H9 (cell line): ENCODE data around the gene TSPAN13. TPM values are rescaled to one million over a fixed set of nuclear protein-coding genes. Genes with fewer than 3 reads are reported as not detected.

Experiments used
- DNase-seq: peaks from one replicate; pipeline ENCODE4 v3.0.0-alpha.2; 2017
- H2AFZ ChIP-seq: one replicate; pipeline ENCODE4 v1.6.1; 2013; ENCODE audit warnings: mild to moderate bottlenecking, low read length, control low read depth, moderate library complexity
- H2AK5ac ChIP-seq: 2 replicates; pipeline ENCODE4 v1.6.1; 2013; ENCODE audit warnings: low read length, control low read depth, mixed read lengths; ENCODE audit not compliant: insufficient read length
- H2BK120ac ChIP-seq: one replicate; pipeline ENCODE4 v1.6.1; 2013; ENCODE audit warnings: low read depth, mild to moderate bottlenecking, low read length, control low read depth, inconsistent platforms; ENCODE audit not compliant: poor library complexity, severe bottlenecking
- H2BK12ac ChIP-seq: 2 replicates; pipeline ENCODE4 v1.6.1; 2013; ENCODE audit warnings: low read length, control low read depth, mixed read lengths, low read depth; ENCODE audit not compliant: insufficient read length
- H2BK15ac ChIP-seq: 2 replicates; pipeline ENCODE4 v1.6.1; 2013; ENCODE audit warnings: low read depth, low read length, control low read depth
- H2BK20ac ChIP-seq: one replicate; pipeline ENCODE4 v1.6.1; 2013; ENCODE audit warnings: low read depth, mild to moderate bottlenecking, low read length, control low read depth, inconsistent platforms; ENCODE audit not compliant: poor library complexity, severe bottlenecking
- H2BK5ac ChIP-seq: 2 replicates; pipeline ENCODE4 v1.6.1; 2013; ENCODE audit warnings: low read length, control low read depth, mixed read lengths; ENCODE audit not compliant: insufficient read length
- H3K14ac ChIP-seq: 2 replicates; pipeline ENCODE4 v1.6.1; 2013; ENCODE audit warnings: low read length, control low read depth; ENCODE audit not compliant: insufficient read depth
- H3K18ac ChIP-seq: 2 replicates; pipeline ENCODE4 v1.6.1; 2013; ENCODE audit warnings: low read depth, mild to moderate bottlenecking, mixed read lengths, low read length, control low read depth; ENCODE audit not compliant: insufficient read length
- H3K23ac ChIP-seq: 2 replicates; pipeline ENCODE4 v1.6.1; 2013; ENCODE audit warnings: low read length, control low read depth, mixed read lengths, low read depth; ENCODE audit not compliant: insufficient read length
- H3K23me2 ChIP-seq: 2 replicates; pipeline ENCODE4 v1.6.1; 2013; ENCODE audit warnings: low read depth, mild to moderate bottlenecking, mixed read lengths, low read length, control low read depth; ENCODE audit not compliant: insufficient read length, poor library complexity, severe bottlenecking
- H3K27ac ChIP-seq: 2 replicates; pipeline ENCODE4 v1.5.1; 2013; ENCODE audit warnings: low read length, control low read depth, mixed read lengths, low read depth; ENCODE audit not compliant: insufficient read length
- H3K27me3 ChIP-seq: 2 replicates; pipeline ENCODE4 v1.6.1; 2013; ENCODE audit warnings: low read length, control low read depth, inconsistent platforms; ENCODE audit not compliant: insufficient read depth
- H3K4ac ChIP-seq: 2 replicates; pipeline ENCODE4 v1.6.1; 2013; ENCODE audit warnings: low read depth, mild to moderate bottlenecking, control low read depth, inconsistent platforms, low read length, moderate library complexity
- H3K4me1 ChIP-seq: 2 replicates; pipeline ENCODE4 v1.6.1; 2013; ENCODE audit warnings: low read length, control low read depth, inconsistent platforms; ENCODE audit not compliant: insufficient read depth
- H3K4me2 ChIP-seq: 2 replicates; pipeline ENCODE4 v1.6.1; 2013; ENCODE audit warnings: low read length, control low read depth, mixed read lengths; ENCODE audit not compliant: insufficient read length, insufficient read depth
- H3K56ac ChIP-seq: 2 replicates; pipeline ENCODE4 v1.6.1; 2013; ENCODE audit warnings: low read depth, mild to moderate bottlenecking, mixed read lengths, low read length, control low read depth; ENCODE audit not compliant: insufficient read length
- H3K79me1 ChIP-seq: 2 replicates; pipeline ENCODE4 v1.6.1; 2013; ENCODE audit warnings: low read depth, mild to moderate bottlenecking, moderate library complexity, low read length, control low read depth, inconsistent platforms; ENCODE audit not compliant: insufficient read depth, poor library complexity, severe bottlenecking
- H3K79me2 ChIP-seq: 2 replicates; pipeline ENCODE4 v1.6.1; 2013; ENCODE audit warnings: low read length, control low read depth, inconsistent platforms; ENCODE audit not compliant: insufficient read depth
- H3K9ac ChIP-seq: 2 replicates; pipeline ENCODE4 v1.6.1; 2013; ENCODE audit warnings: low read length, control low read depth, mixed read lengths; ENCODE audit not compliant: insufficient read length; ENCODE audit errors: extremely low read depth
- H3K9me3 ChIP-seq: one replicate; pipeline ENCODE4 v1.6.1; 2013; ENCODE audit warnings: low read depth, low read length, inconsistent platforms; ENCODE audit not compliant: control insufficient read depth
- H3T11ph ChIP-seq: one replicate; pipeline ENCODE4 v1.6.1; 2013; ENCODE audit warnings: mild to moderate bottlenecking, low read length, control low read depth, inconsistent platforms
- H4K20me1 ChIP-seq: one replicate; pipeline ENCODE4 v1.6.1; 2013; ENCODE audit not compliant: control insufficient read depth, insufficient read length, insufficient read depth
- H4K5ac ChIP-seq: 2 replicates; pipeline ENCODE4 v1.6.1; 2013; ENCODE audit warnings: low read depth, mild to moderate bottlenecking, mixed read lengths, low read length, control low read depth; ENCODE audit not compliant: insufficient read length
- H4K8ac ChIP-seq: replicated peaks from 2 replicates; pipeline ENCODE4 v1.6.1; 2013; ENCODE audit warnings: low read length, control low read depth, mixed read lengths, low read depth; ENCODE audit not compliant: insufficient read length
- H4K91ac ChIP-seq: 2 replicates; pipeline ENCODE4 v1.6.1; 2013; ENCODE audit warnings: low read depth, mild to moderate bottlenecking, moderate library complexity, mixed read lengths, low read length, control low read depth; ENCODE audit not compliant: insufficient read length
- H3K27ac Mint-ChIP-seq, 3 experiments: 2 replicates in 2 of 3; 3 replicates in 1 of 3; pipeline ENCODE4 v1.8.0; 2020 to 2021; ENCODE audit warnings: mixed read lengths in 3 of 3, mild to moderate bottlenecking in 1 of 3, moderate library complexity in 1 of 3
- H3K27me3 Mint-ChIP-seq: 2 replicates; pipeline ENCODE4 v1.8.0; 2021; ENCODE audit warnings: low read depth, mild to moderate bottlenecking, moderate library complexity, mixed read lengths
- H3K36me3 Mint-ChIP-seq, 3 experiments: 2 replicates in 2 of 3; 3 replicates in 1 of 3; pipeline ENCODE4 v1.8.0; 2020 to 2021; ENCODE audit warnings: low read depth in 3 of 3, mixed read lengths in 3 of 3; ENCODE audit not compliant: insufficient read depth in 1 of 3
- H3K4me1 Mint-ChIP-seq, 2 experiments: 2 replicates each; pipeline ENCODE4 v1.8.0; 2020; ENCODE audit warnings: mixed read lengths in 2 of 2
- H3K4me3 Mint-ChIP-seq, 2 experiments: 2 replicates in 1 of 2; 3 replicates in 1 of 2; pipeline ENCODE4 v1.8.0; 2020 to 2021; ENCODE audit warnings: mild to moderate bottlenecking in 2 of 2, mixed read lengths in 2 of 2, moderate library complexity in 1 of 2
- H3K9me3 Mint-ChIP-seq, 2 experiments: 2 replicates in 1 of 2; 3 replicates in 1 of 2; pipeline ENCODE4 v1.8.0; 2020; ENCODE audit warnings: mild to moderate bottlenecking in 2 of 2, mixed read lengths in 2 of 2, moderate library complexity in 1 of 2
- WGBS: extraction: QIAGEN DNeasy Blood & Tissue Kit; methylation state at CpG from one replicate; pipeline ENCODE4 v1.1.7; 2013; ENCODE audit warnings: missing lambda C conversion rate, low lambda C conversion rate, mixed read lengths; ENCODE audit not compliant: insufficient read length; ENCODE audit errors: extremely low coverage; 5-methylcytosine and 5-hydroxymethylcytosine counted together
- total RNA-seq: library from RNA; stranded (reverse); gene quantifications from 2 replicates; pipeline ENCODE4 v1.2.1, GENCODE V29; 2021
- TF ChIP-seq, protein P1 (sequence below): fragments of 200-600 bp; sonication (generic); conservative IDR thresholded peaks from 3 replicates; pipeline ENCODE4 v1.8.0; 2021; ENCODE audit warnings: antibody characterized with exemption, mild to moderate bottlenecking

The TSPAN13 gene
- total RNA-seq, 1 experiment from 2014 or later = 18.7 TPM

DNA sequence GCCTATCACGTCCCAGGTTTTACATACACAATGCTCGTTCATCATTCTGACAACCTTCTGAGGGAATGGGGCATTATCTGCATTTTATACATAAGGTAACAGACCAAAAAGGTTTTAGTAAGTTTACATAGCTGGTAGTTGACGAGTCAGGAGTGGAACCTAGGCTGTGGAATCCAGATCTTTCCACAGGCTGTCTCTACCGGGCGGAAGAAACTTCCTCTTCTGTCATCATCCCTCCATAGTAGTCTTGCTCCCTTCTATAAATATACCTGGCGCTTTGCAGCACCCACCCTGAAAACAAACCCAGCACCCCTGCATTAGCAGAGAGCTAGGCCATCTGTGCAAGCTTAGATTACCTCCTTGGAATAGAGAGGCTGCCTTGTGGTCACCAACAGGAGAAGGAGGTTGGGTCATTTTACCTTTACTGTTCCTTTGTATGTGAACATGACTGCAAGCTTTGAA is 1.3 kb downstream of the TSPAN13 start:
- Mint-ChIP-seq H3K9me3 (no peaks in the 10 kb centered on the region), H3K4me3 (peak overlapping the region; percentile 72 to 91), H3K27ac (no peak overlapping the region), H3K27me3 (peaks cover 16% of the 10 kb centered on the region), H3K4me1 (peaks cover 21 to 25% of the 10 kb centered on the region in 2 experiments), H3K36me3 (no peaks in the 10 kb centered on the region; a peak in 1 of 7 replicates)
- H4K5ac ChIP-seq = no peak overlapping the region
- H3K27me3 ChIP-seq = no peaks in the 10 kb centered on the region
- H4K91ac ChIP-seq = no peak overlapping the region
- no peak overlapping the region for H2BK20ac ChIP-seq
- no peak overlapping the region for H2BK5ac ChIP-seq
- H3K9ac ChIP-seq = peak overlapping the region; percentile 14
- peak overlapping the region; percentile 68 for H3K4me2 ChIP-seq
- no peak overlapping the region for H3K14ac ChIP-seq
- H3K4ac ChIP-seq = no peak overlapping the region
- no peak overlapping the region for H2AK5ac ChIP-seq
- no peaks in the 10 kb centered on the region for H3K79me2 ChIP-seq
- no CpG with 5 or more reads among the region's 6 CpGs for WGBS
- no peak overlapping the region for H2AFZ ChIP-seq
- H3K27ac ChIP-seq = no peak overlapping the region
- no peak overlapping the region for H3T11ph ChIP-seq
- H3K23ac ChIP-seq = no peak overlapping the region
- no peaks in the 10 kb centered on the region for H3K4me1 ChIP-seq
- no peak for DNase-seq
- H4K8ac ChIP-seq = no peak overlapping the region
- peaks cover 14% of the 10 kb centered on the region for H3K23me2 ChIP-seq
- no peaks in the 10 kb centered on the region for H4K20me1 ChIP-seq
- no peak overlapping the region for H3K56ac ChIP-seq
- H2BK120ac ChIP-seq = no peak overlapping the region
- TF ChIP-seq, protein P1, sequence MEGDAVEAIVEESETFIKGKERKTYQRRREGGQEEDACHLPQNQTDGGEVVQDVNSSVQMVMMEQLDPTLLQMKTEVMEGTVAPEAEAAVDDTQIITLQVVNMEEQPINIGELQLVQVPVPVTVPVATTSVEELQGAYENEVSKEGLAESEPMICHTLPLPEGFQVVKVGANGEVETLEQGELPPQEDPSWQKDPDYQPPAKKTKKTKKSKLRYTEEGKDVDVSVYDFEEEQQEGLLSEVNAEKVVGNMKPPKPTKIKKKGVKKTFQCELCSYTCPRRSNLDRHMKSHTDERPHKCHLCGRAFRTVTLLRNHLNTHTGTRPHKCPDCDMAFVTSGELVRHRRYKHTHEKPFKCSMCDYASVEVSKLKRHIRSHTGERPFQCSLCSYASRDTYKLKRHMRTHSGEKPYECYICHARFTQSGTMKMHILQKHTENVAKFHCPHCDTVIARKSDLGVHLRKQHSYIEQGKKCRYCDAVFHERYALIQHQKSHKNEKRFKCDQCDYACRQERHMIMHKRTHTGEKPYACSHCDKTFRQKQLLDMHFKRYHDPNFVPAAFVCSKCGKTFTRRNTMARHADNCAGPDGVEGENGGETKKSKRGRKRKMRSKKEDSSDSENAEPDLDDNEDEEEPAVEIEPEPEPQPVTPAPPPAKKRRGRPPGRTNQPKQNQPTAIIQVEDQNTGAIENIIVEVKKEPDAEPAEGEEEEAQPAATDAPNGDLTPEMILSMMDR = no peak
- no peak overlapping the region for H2BK15ac ChIP-seq
- H3K18ac ChIP-seq = no peak overlapping the region
- no peak overlapping the region for H2BK12ac ChIP-seq
- H3K9me3 ChIP-seq = no peaks in the 10 kb centered on the region
- H3K79me1 ChIP-seq = no peaks in the 10 kb centered on the region
